Right hindlimb (tissue), 1 donor: Measurements from ENCODE around the gene PTRH2.
"Not testable (repeated sequence)": the region's sequence is repeated elsewhere in the genome, so short reads cannot be mapped to it uniquely, and the experiment has no call there.

Experiments used
- DNase-seq: peaks from one replicate; pipeline ENCODE4 v3.0.0-alpha.2; 2018

Gene PTRH2

DNA sequence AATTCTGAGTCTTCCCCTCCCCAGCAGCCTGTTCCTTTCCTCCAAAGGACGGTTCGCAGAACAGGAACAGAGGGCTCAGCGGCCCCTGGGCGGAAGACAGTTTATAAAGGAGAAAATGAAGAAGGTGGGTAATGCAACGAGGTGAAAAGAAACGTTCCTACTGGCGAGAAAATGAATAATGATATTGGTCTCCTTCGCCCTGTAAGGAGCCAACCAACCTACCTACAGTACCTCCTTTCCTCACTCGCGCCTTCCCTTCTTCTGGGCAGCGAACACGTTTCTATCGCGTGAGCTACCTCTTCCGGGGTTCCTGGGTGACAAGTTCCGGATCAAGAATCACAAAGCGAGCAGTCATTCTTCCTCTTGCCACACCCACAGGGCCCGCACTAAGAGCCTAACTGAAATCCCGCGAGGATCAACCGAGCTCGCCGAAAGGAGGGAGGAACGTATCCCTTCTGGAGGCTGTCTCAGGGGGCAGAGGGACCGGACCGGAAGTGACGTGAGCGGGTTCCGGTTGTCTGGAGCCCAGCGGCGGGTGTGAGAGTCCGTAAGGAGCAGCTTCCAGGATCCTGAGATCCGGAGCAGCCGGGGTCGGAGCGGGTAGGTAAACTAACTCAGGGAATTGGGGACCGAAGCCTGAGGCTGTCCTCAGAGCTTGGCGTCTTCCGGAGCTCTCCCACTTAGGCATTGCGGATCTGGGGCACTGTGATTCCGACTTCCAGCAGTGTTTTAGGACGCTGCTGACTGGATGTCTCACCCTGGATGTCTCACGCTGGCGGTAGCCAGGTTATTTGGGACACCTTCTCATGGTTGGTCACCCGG lies at the start of gene PTRH2, which contains the start of gene VMP1:
Gene PTRH2, minus strand, starts transcription at position 282 of the 822 bp plus-strand sequence. CDS start 9,452 bp downstream, outside the sequence.
Gene VMP1, plus strand, starts transcription at position 506 of the 822 bp plus-strand sequence. CDS start 23,793 bp downstream, outside the sequence.
- peak; percentile 98 for DNase-seq

DNA sequence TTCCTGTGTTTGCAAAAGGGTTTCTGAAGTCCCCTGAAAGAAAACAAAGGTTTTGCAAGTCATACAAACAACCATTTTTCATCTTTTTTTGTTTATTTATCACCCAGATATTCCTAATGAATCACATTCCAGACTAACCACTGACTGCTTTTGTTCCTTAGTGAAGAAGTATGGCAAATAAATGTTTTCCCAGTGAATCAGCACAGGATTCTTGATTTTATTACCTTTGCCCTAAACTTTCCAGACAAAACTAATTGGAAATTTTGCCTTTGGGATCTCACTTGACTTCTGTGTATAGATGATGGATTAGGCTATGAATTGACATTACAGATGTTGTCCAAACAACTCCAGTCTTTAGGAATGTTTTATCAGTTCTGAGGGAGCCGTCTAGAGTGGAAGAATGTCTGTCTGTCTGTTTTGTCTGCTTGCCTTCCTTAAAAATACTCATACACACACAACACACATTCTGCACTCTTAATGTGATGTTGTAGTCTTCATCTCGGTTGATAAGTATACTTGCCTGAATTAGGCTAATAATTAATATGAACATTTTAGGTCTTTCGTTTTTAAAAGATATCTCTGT lies 49.1 kb upstream of the PTRH2 start:
- DNase-seq = no peak

DNA sequence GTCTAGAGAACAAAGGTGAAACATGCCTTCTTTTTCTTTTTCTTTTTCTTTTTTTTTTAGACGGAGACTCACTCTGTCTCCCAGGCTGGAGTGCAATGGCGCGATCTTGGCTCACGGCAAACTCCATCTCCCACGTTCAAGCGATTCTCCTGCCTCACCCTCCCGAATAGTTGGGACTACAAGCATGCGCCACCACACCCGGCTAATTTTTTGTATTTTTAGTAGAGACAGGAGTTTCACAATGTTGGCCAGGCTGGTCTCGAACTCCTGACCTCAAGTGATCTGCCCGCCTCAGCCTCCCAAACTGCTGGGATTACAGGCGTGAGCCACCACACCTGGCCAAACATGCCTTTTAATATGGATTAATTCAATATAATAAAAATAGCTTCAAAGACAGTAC lies 47.8 kb upstream of the PTRH2 start:
- not testable (repeated sequence) for DNase-seq

DNA sequence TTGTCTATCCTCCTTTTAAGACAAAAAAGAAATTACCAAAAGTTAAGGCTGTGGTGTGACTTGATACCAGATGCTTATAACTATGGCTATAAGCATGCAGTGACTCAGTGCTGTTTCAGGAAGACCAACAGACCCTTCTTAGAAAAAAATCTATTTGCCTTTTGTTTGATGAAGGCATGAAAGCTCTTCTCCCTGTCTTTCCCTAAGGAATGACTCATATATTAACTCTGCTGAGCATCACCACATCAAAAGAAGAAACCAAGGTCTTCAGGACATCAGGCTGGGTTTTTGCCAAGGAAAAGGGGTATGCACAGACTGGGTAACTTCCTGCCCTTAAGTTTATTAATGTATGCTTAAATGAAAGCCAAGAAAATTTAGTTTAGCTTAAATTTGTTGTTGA lies 47.3 kb upstream of the PTRH2 start:
- peak; percentile 23 for DNase-seq

DNA sequence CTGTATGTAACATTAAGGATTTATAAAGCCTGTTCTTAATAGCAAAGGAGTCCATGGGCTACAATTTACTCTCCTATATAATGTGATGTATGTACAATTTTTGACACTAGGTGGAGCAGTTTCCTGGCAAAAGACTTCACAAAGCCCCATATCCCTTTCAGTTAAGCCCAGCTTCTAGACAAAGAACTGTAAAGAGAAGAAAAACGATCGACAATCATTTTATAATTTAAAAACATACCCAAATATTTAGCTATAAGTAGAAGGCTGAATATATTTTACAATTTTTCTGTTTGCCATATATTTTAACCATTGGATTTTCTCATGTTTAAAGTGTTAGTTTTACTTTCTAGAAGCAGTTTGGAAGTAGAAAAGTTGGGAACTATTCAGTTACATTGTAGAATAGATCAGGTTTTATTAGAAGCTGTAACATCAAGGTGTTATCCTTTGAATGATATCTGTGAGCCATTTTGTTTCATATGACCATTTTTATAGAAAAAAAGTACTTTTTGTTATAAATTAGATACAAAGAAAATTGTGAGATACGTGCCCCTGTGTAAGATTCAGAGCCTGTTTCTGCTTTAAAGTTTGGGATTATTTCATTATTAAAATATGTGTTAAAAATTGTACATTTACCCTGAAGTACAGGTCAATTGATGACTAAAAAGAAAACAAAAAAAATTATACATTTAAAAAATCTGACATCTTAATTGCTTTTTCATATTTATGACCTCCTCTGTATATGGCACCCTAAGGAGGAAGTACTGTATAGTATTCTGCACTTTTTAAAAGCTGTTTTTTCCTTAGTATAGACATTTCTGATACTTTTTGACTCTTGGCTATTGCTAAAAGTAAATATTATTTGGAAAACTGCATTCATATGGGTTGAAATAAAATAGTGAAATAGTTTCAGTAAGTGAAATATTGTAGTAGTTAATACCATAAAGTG lies 46.6 kb upstream of the PTRH2 start:
- peak; percentile 28 for DNase-seq

DNA sequence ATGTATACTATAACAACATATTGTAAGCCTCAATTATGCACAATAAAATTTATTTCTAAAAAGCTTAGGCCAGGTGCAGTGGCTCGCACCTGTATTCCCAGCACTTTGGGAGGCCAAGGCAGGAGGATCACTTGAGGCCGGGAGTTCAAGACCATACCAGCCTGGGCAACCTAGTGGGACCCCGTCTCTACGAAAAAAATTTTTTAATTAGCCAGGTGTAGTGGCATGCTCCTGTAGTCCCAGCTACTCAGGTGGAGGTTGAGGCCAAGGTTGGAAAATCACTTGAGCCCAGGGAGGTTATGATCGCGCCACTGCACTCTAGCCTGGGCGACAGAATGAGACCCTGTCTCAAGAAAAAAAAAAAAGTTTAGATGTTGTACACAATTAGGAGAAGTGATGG lies 45.7 kb upstream of the PTRH2 start:
- DNase-seq = no peak

DNA sequence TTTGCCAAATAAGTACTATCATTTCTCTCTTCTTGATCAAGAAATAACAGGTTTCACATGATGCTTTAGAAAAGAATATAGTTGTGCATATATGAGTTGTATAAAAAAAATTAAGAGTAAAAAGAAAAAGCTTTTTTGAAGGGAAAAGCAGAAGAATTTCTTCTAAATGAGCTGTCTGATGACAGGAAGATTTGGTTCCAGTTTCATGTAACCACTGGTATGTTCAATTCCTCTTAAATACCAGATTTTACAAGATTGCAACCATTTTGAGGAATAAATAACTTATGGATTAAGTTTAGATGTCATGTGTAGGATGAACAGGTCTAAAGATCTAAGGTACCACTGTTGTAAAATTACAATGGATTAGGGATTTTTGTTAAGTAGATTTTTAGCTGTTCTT lies 45.2 kb upstream of the PTRH2 start:
- no peak for DNase-seq

DNA sequence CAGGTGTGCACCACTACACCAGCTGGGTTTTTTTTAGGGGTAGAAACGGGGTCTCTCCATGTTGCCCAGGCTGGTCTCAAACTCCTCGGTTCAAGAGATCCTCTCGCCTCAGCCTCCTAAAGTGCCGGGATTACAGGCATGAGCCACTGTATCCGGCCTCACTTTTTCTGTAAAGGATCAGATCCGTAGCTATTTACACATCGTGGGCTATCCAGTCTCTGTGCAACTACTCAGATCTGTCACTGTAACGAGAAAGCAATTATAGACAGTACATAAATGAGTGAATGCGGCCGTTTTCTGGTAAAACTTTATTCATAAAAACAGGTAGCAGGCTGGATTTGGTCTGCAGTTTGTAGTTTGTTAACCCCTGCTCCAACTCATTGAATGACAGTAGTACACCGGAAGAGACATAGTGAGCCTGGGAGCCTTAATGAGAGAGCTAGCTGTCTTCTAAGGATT lies 44.8 kb upstream of the PTRH2 start:
- DNase-seq = no peak

DNA sequence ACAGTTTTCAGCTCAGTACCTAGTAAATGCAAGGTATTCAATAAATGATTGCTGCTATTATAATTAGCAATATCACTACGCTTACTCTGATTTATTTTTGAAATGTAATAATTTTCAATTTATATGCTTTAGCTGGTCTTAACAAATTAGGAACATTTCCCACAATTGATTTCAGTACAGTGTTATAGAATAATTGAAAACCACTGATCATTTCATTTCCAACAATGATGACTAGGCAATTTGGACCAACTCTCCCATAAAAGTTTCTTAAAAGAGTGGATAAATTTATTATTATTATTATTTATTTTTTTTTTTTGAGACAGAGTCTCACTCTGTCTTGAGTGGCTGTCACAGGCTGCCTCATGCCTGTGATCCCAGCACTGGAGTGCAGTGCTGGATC lies 41.4 kb upstream of the PTRH2 start:
- DNase-seq = no peak

DNA sequence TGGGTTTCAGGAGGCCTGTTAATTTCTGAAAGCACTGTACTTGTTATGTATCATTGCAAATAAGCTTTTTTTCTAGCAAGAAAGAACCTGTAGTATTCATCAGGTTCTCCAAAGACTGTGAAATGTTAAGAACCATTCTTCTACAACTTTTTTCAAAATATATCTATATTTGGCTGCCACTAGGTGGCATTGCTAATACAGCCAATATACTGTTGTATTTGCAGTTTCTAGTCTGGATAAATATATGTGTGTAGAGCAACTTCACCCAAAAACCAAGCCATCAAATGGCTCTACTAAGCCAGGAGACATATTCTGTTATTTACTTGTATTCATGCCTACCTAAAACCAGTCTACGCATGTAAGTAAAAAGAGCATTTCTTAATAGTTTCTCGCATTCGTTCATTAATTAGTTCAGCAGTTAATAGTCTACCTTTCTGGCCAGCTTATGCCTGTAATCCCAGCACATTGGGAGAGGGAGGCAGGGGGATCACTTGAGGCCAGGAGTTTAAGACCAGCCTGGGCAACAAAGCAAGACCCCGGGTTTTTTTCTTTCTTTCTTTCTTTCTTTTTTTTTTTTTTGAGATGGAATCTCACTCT lies 39.7 kb upstream of the PTRH2 start:
- no peak for DNase-seq

DNA sequence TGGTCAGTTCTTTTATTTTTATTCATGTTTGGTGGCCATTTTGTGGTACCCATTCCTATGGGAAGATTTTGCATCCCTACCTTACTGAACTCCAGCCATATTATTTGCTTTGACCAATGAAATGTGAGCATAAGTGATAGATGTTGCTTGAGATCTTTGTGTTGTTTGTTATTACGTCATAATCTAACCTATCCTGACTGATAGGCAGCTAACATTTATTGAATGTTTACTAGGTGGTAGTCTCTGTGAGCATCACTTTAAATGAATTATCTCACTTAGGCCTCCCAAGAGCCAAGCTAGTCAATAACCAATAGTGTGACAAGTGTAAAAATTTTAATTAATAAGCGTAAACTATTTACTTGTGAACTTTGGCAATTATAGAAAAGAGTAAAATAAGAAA lies 37.8 kb upstream of the PTRH2 start:
- no peak for DNase-seq

DNA sequence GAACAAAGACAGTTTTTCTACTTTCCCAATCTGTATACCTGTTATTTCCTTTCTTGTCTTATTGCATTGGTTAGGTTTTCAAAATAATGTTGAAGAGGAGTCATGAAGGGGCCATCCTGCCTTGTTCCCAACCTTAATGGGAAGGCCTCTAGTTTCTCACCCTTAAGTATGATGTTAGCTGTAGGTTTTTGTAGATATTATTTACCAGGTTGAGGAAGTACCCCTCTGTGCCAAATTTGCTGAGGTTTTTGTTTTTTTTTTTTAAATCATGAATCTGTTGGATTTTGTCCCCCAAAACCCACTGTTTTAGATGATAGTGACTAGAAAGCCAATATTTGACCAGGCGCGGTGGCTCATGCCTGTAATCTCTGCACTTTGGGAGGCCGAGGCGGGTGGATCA lies 36.6 kb upstream of the PTRH2 start:
- no peak for DNase-seq

DNA sequence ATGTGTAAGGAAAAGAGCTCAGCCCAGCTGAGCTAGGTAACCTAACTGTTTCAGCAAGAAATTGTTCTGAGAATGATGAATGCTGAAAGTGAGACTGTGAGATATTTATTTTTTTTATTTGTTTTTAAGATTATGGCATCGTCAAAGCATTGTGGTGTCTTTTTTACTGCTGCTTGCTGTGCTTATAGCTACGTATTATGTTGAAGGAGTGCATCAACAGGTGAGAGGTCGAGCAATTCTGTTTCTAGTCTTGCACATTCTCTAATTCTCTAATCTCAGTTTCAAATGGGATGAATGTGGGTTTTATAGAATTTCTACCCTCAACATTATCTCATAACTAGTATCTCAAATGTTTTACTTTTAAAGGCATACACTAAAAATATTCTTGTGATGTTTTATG lies 30.1 kb upstream of the PTRH2 start:
- DNase-seq = no peak

DNA sequence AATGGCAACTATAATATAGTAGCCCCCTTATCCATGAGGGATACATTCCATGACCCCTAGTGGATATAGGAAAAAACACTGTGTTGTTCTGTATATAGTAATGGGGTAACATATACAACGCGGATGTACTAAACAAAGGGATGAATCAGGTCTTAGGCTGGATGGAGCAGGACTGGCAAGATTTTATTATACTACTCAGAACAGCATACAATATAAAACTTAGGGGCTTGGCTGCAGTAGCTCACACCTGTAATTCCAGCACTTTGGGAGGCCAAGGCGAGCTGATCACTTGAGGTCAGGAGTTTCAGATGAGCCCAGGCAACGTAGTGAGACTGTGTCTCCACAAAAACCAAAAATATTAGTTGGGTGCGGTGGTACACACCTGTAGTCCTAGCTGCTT lies 27.0 kb upstream of the PTRH2 start:
- DNase-seq = no peak

DNA sequence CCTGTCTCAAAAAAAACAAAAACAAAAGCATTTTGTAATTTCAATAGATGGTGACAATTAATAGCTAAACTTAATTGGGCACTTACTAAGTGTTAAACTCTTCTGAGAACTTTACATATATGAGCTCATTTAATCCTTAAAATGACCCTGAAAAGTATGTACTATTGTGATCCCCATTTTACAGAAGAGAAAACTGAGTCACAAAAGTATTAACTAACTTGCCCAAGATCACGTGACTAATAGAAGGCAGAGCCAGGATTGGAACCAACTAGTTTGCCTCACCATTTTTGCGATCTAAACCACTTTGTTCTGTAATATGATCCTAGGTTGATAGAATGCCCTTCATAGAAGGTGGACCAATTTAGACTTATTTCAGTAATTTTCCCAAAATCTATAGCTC lies 26.5 kb upstream of the PTRH2 start:
- no peak for DNase-seq

DNA sequence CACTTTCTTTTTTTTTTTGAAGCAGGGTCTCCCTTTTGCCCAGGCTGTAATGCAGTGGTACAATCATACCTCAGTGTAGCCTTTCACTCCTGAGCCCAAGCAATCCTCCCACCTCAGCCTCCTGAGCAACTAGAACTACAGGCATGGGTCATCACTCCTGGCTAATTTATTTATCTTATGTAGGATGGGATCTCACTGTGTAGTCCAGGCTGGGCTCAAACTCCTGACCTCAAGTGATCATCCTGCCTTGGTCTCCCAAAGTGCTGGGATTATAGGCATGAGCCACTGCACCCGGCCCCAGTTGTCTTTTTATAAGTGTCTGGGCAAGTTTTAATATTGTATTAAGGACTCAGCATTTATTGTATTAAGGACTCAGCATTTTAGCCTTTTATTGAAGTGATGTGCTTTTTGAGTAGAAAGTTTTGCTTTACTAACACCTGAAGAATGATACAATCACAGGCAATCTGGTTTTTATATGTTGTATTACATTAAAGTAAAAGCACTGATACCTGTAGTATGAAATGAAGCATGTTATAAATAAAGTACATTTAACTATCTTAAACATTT lies 23.1 kb upstream of the PTRH2 start:
- no peak for DNase-seq

DNA sequence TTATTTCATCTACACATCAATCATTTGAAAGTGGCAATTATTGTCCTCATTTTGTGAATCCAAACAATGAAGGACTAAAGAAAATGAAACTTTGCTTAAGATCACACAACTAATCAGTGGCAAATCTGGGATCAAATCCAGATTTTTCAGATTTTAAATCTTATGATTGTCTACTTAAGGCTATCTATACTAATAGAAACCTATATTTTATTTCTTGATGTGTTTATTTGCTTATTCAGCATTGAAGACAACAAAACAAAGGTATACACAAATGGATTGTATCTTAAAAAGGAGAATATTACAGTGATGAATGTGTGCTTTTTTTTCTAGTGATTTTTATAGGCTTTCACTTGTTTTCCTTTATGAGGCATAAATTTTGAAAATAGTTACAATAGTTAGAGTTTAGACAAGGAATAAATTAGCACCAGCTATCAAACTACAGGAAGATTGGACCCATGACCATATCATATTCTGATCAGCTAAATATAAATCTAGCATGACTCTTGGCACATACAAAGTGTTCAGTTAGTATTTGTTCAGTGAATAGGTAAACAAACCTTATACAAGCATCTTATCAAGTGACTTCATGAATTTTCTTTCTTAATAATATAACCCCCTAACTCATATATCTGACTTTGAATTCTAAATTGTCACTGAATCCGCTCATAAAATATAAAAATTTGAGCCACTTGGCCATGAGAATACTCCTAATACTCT lies 20.7 kb upstream of the PTRH2 start:
- no peak for DNase-seq

DNA sequence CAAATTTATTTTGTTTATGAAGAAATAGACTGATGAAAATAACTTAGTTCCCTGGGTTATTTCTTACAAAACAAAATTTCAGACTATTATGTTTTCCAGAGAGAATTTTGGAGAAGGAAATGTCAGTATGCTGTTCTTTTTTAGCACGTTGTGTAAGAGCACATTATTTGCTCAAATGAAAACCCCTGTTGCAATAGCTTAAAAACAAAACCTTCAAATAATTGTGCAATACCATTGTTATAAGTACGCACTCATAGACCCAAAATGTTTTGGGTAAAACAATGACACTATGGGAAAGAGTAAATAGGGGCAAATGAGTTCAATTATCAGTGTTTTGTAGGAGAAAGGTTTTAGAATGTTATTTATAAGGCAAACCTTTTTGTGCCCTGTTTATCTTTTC lies 18.5 kb upstream of the PTRH2 start:
- DNase-seq = no peak

DNA sequence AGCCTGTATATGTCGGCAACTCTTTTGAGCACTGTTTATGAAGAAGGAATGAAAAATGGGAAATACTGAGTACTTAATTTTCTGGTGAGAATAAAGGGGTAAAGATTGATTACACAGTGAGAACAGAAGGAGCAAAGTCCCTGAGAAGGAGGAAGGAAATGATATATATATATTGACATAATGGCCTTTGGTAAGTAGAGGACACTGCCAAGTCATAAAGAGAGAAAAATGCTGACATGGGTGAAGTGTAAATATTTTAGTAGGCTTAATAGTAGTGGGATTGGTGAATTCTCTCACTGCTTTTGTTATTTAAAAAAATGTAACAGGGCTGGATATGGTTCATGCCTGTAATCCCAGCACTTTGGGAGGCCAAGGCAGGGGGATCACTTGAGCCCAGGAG lies 16.4 kb upstream of the PTRH2 start:
- no peak for DNase-seq

DNA sequence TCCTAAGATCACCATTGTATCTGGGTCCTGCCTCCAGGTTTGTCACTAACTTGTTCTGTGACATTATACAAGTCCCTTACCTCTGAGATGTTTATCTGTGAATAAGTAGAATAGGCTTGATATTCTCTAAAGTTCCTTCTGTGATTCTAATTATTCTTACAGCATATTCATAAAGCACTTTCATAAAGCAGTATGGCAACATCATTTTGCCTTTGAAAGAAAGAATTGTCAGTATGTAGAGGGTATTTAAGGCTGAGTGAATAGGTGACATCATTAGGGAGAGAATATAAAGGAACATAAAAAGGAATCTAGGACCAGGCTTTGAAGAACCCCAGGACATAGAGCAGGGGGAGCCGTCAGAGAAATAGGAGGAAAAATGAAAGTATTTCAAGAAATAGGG lies 15.8 kb upstream of the PTRH2 start:
- DNase-seq = no peak

DNA sequence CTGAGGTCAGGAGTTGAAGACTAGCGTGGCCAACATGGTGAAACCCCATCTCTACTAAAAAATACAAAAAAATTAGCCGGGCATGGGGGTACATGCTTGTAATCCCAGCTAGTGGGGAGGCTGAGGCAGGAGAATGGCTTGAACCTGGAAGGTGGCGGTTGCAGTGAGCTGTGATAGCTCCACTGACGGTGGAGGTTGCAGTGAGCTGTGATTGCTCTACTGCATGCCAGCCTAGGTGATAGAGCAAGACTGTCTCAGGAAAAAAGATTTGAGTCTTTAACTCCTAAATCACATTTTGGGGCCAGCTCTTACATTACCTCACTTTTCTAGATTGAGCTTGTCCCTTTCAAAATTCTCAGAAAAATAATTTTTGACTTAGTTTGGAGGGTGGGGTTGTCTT lies 15.4 kb upstream of the PTRH2 start:
- DNase-seq = no peak

DNA sequence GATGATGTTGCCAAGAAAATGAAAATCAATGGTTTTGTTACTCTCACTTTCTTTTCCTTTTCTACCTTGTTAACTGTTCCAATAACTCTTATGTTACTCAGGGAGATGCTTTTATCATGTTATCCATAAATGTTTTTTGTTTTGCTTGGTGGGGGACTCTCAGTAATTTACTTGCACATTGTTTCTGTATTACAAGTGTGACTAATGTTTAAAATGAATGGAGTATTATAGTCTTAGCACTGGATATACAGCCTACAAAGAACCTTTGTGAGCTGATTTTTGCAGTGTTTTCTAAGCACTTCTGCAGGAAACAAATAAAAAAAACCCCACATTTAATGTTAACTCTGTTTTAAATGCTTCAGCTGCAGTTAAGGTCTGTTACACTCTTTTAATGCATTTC lies 12.3 kb upstream of the PTRH2 start:
- no peak for DNase-seq
